HCT116 (cell line): Measurements from ENCODE around the gene COL18A1. TPM values are rescaled to one million over a fixed set of nuclear protein-coding genes. Genes with fewer than 3 reads are reported as not detected.

Experiments
- ATAC-seq: fragments of 200-7000 bp; cut with Tn5 transposase; 2 replicates; pipeline ENCODE4 v1.9.1; 2020; ENCODE audit warnings: mild to moderate bottlenecking, moderate library complexity
- BruUV-seq: library from RNA; stranded (reverse); fragments of 400-500 nt; replicated peaks from 2 replicates; lab custom pipeline; 2021; lab: Mats Ljungman, UMichigan
- CTCF ChIA-PET: fragments of 300-600 bp; sonication (Branson Sonifier 250); formaldehyde crosslinking; loops from one replicate; lab custom pipeline; 2021; ENCODE audit warnings: antibody characterized with exemption; lab: Charles Lee
- POLR2A ChIA-PET: fragments of 300-600, 350-600 bp; sonication (Branson Sonifier 250); formaldehyde crosslinking; loops from one replicate; lab custom pipeline; 2021; ENCODE audit warnings: antibody characterized with exemption; lab: Charles Lee
- RAD21 ChIA-PET, 2 experiments: fragments of 300-600 bp; sonication (Branson Sonifier 250); formaldehyde crosslinking; loops; one replicate each; lab custom pipeline; 2023; ENCODE audit warnings: low total read pairs in 2 of 2; ENCODE audit not compliant: uncharacterized antibody in 2 of 2, unreplicated experiment in 2 of 2, low non-redundant PET in 1 of 2; lab: Charles Lee
- DNase-seq: peaks from one replicate; pipeline ENCODE4 v3.0.0-alpha.2; 2010; ENCODE audit warnings: low read depth, low spot score
- H2AFZ ChIP-seq: fragments of 200-600 bp; shearing (Covaris generic), sonication (generic); 2 replicates; pipeline ENCODE4 v1.6.1; 2017; ENCODE audit warnings: low read depth, mixed run types, mixed read lengths, antibody characterized with exemption, low read length; ENCODE audit not compliant: poor library complexity, severe bottlenecking
- H3K27ac ChIP-seq: 2 replicates; pipeline ENCODE4 v1.5.1; 2012; ENCODE audit warnings: low read depth, low read length
- H3K27me3 ChIP-seq: fragments of 200-600 bp; sonication (generic); 2 replicates; pipeline ENCODE4 v1.6.1; 2016; ENCODE audit warnings: mixed run types, low read length, mixed read lengths; ENCODE audit not compliant: insufficient read depth
- H3K36me3 ChIP-seq, 2 experiments: fragments of 200-500 bp in 1 of 2; fragments of 200-600 bp in 1 of 2; sonication (Bioruptor generic) in 1 of 2; sonication (generic) in 1 of 2; 2 replicates each; pipeline versions ENCODE4 v1.5.1 to v1.6.1; 2014 to 2016; ENCODE audit warnings: low read length in 2 of 2, inconsistent platforms in 1 of 2, mixed read lengths in 1 of 2, mixed run types in 1 of 2; ENCODE audit not compliant: insufficient read depth in 2 of 2, control insufficient read depth in 1 of 2
- H3K4me1 ChIP-seq, 2 experiments: fragments of 200-600 bp in 1 of 2; sonication (generic) in 1 of 2; 2 replicates each; pipeline versions ENCODE4 v1.5.1 to v1.6.1; 2012 to 2017; ENCODE audit warnings: low read length in 2 of 2, inconsistent platforms in 1 of 2, mild to moderate bottlenecking in 1 of 2, mixed read lengths in 1 of 2, mixed run types in 1 of 2, moderate library complexity in 1 of 2; ENCODE audit not compliant: insufficient read depth in 2 of 2, control insufficient read depth in 1 of 2
- H3K4me2 ChIP-seq: fragments of 200-600 bp; sonication (generic); 2 replicates; pipeline ENCODE4 v1.6.1; 2017; ENCODE audit warnings: mixed run types, low read length, mixed read lengths
- H3K4me3 ChIP-seq, 2 experiments: fragments of 200-600 bp in 1 of 2; sonication (generic) in 1 of 2; replicated peaks in 1 of 2; 2 replicates each; pipeline ENCODE4 v1.5.1; 2011 to 2016; ENCODE audit warnings: low read length in 2 of 2, control low read depth in 1 of 2, low read depth in 1 of 2, mild to moderate bottlenecking in 1 of 2, mixed read lengths in 1 of 2, mixed run types in 1 of 2
- H3K79me2 ChIP-seq: fragments of 200-600 bp; sonication (generic); 2 replicates; pipeline ENCODE4 v1.6.1; 2017; ENCODE audit warnings: mild to moderate bottlenecking, mixed run types, low read length, moderate library complexity, mixed read lengths; ENCODE audit not compliant: insufficient read depth
- H3K9ac ChIP-seq: fragments of 200-600 bp; sonication (generic); 2 replicates; pipeline ENCODE4 v1.6.1; 2016; ENCODE audit warnings: low read length, mixed read lengths
- H3K9me2 ChIP-seq: fragments of 200-600 bp; sonication (generic), shearing (Covaris generic); 2 replicates; pipeline ENCODE4 v1.6.1; 2017; ENCODE audit warnings: mixed run types, mild to moderate bottlenecking, moderate library complexity; ENCODE audit not compliant: insufficient read depth
- H3K9me3 ChIP-seq, 2 experiments: fragments of 200-500 bp in 1 of 2; fragments of 200-600 bp in 1 of 2; sonication (Bioruptor generic) in 1 of 2; sonication (generic) in 1 of 2; 2 replicates each; pipeline ENCODE4 v1.6.1; 2014 to 2017; ENCODE audit warnings: low read length in 2 of 2, mixed read lengths in 2 of 2, inconsistent platforms in 1 of 2, low read depth in 1 of 2, mild to moderate bottlenecking in 1 of 2, mixed run types in 1 of 2, moderate library complexity in 1 of 2; ENCODE audit not compliant: control insufficient read depth in 1 of 2, insufficient read depth in 1 of 2
- H4K20me1 ChIP-seq: fragments of 200-600 bp; sonication (generic), shearing (Covaris generic); 2 replicates; pipeline ENCODE4 v1.6.1; 2017; ENCODE audit warnings: mixed run types, mild to moderate bottlenecking, moderate library complexity; ENCODE audit not compliant: insufficient read depth
- CBX3 ChIP-seq: IDR thresholded peaks from 2 replicates; pipeline ENCODE4 v1.6.1; 2012; ENCODE audit warnings: low read depth
- CEBPB ChIP-seq: IDR thresholded peaks from 2 replicates; pipeline ENCODE4 v1.6.1; 2012; ENCODE audit warnings: low read depth
- EZH2 ChIP-seq: fragments of 200-600 bp; sonication (generic); IDR thresholded peaks from 2 replicates; pipeline ENCODE4 v1.6.1; 2017; ENCODE audit warnings: antibody characterized with exemption, mixed run types
- EZH2phosphoT487 ChIP-seq: fragments of 200-600 bp; IDR thresholded peaks from 2 replicates; pipeline ENCODE4 v1.6.1; 2018; ENCODE audit warnings: antibody characterized with exemption, borderline replicate concordance
- JUND ChIP-seq: IDR thresholded peaks from 2 replicates; pipeline ENCODE4 v1.6.1; 2012
- POLR2A ChIP-seq: IDR thresholded peaks from 2 replicates; pipeline ENCODE4 v1.7.0; 2011; ENCODE audit warnings: borderline replicate concordance; ENCODE audit not compliant: insufficient read depth, insufficient read length; ENCODE audit errors: extremely low read depth
- REST ChIP-seq: IDR thresholded peaks from 2 replicates; pipeline ENCODE4 v1.6.1; 2012; ENCODE audit warnings: low read depth
- SP1 ChIP-seq: IDR thresholded peaks from 2 replicates; pipeline ENCODE4 v1.6.1; 2012; ENCODE audit warnings: low read depth
- SRF ChIP-seq: IDR thresholded peaks from 2 replicates; pipeline ENCODE4 v1.6.1; 2012; ENCODE audit warnings: low read depth
- YY1 ChIP-seq: IDR thresholded peaks from 2 replicates; pipeline ENCODE4 v1.6.1; 2011; ENCODE audit warnings: low read length, low read depth, moderate library complexity, mild to moderate bottlenecking; ENCODE audit not compliant: insufficient replicate concordance; ENCODE audit errors: extremely low read depth
- ZFX ChIP-seq: fragments of 450-650 bp; IDR thresholded peaks from 2 replicates; pipeline ENCODE4 v1.6.1; 2017
- ZNF274 ChIP-seq: fragments of 200-500 bp; sonication (Bioruptor generic); IDR thresholded peaks from 2 replicates; pipeline ENCODE4 v1.6.1; 2014; ENCODE audit warnings: mild to moderate bottlenecking, low read depth, low read length, inconsistent platforms
- intact Hi-C: fragments of 100-400 bp; cut with micrococcal nuclease; formaldehyde crosslinking; loops from 2 replicates; pipeline ENCODE4 v1.10.0; 2022
- total RNA-seq: library from RNA; stranded (reverse); gene quantifications from one replicate; pipeline ENCODE4 v1.2.1, GENCODE V29; 2021; ENCODE audit not compliant: unreplicated experiment
- TF ChIP-seq, protein P1 (sequence below): IDR thresholded peaks from 2 replicates; pipeline ENCODE4 v1.6.1; 2012

The COL18A1 gene
- total RNA-seq, 1 experiment from 2014 or later: 59.5 TPM

DNA sequence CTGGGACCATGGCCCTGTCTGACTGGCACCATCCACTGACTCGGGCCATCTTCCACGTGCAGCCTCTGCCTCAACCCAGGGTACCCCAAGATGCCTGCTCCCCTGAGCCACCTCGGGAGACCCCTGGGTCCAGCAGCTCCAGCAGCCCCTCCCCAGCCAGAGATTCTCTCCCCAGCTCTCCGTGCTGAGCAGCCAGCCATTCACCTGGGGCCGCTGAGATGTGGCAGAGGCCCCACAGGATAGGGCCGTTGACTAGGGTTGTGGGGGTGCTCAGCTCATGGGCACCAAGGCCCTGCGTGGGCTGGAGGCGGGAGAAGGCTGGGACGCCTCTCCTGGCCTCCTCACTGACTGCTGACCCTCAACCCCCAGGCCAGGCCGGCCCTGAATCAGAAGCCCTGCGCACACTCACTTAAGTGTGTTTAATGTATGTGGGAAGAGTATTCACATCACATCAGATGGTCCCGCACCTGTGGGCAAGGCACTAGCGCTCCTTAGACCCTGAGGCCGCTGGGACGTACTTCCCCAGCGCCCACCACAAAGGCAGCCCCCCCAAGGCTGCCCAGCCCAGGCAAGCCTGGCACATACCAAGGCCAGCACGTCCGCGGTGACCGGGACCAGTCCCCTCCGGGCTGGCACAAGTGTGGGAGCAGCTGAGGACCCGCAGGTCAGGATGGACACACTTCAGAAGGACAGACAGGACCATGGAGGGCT lies 109.5 kb downstream of the COL18A1 start:
- DNase-seq (no peak), ATAC-seq (no peak)
- Histone ChIP-seq H3K4me2 (no peak overlapping the region), H3K9me2 (no peaks in the 10 kb centered on the region), H4K20me1 (peaks cover 4% of the 10 kb centered on the region; the same call in 1 of the 2 replicates), H3K36me3 (peaks cover 4 to 18% of the 10 kb centered on the region in 2 experiments; a peak in 3 of 4 replicates), H3K27ac (no peak overlapping the region), H3K27me3 (no peaks in the 10 kb centered on the region), H2AFZ (no peak overlapping the region), H3K9me3 (peaks cover 7 to 10% of the 10 kb centered on the region in 2 experiments; a peak in 2 of 4 replicates), H3K4me3 (no peak overlapping the region), H3K4me1 (no peaks in the 10 kb centered on the region), H3K9ac (no peak overlapping the region), H3K79me2 (peaks cover 30% of the 10 kb centered on the region)
- no TSS peak for BruUV-seq
- ChIA-PET RAD21 (no interaction called here), POLR2A (no interaction called here), CTCF (no interaction called here)
- intact Hi-C loops: no loop called here
- no peak for TF ChIP-seq CBX3
- TF ChIP-seq SRF: no peak
- no peak for TF ChIP-seq SP1
- no peak for TF ChIP-seq POLR2A
- TF ChIP-seq JUND: no peak

- Histone ChIP-seq H3K9me3 (peaks cover 9 to 13% of the 10 kb centered on the region in 2 experiments; a peak in 3 of 4 replicates), H3K79me2 (peaks cover 40% of the 10 kb centered on the region), H3K9me2 (no peaks in the 10 kb centered on the region), H3K27me3 (no peaks in the 10 kb centered on the region), H3K4me2 (no peak overlapping the region), H4K20me1 (peaks cover 4% of the 10 kb centered on the region; the same call in 1 of the 2 replicates), H3K4me3 (no peak overlapping the region), H3K27ac (no peak overlapping the region), H3K4me1 (no peaks in the 10 kb centered on the region), H3K36me3 (peaks cover 5 to 28% of the 10 kb centered on the region in 2 experiments; a peak in 3 of 4 replicates), H3K9ac (no peak overlapping the region), H2AFZ (no peak overlapping the region)
- no TSS peak for BruUV-seq
- no peak for TF ChIP-seq EZH2phosphoT487
- no peak for TF ChIP-seq CEBPB
- TF ChIP-seq ZNF274: no peak
- TF ChIP-seq ZFX: no peak
- no peak for TF ChIP-seq EZH2
- no peak for TF ChIP-seq CBX3
- TF ChIP-seq YY1: no peak
- TF ChIP-seq REST: no peak
- TF ChIP-seq, protein P1, sequence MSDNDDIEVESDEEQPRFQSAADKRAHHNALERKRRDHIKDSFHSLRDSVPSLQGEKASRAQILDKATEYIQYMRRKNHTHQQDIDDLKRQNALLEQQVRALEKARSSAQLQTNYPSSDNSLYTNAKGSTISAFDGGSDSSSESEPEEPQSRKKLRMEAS: no peak
- no peak for ATAC-seq
- ChIA-PET POLR2A (no interaction called here), CTCF (no interaction called here), RAD21 (no interaction called here)
- intact Hi-C loops: no loop called here
- DNase-seq: no peak
Observed at GRCh38 chr21:45515241-45516061, 110.5 kb downstream of the COL18A1 start.
